Caco-2 (cell line): ENCODE results near the gene SLCO2A1. TPM values are rescaled to one million over a fixed set of nuclear protein-coding genes. Genes with fewer than 3 reads are reported as not detected.
"Not testable (repeated sequence)": the region's sequence is repeated elsewhere in the genome, so short reads cannot be mapped to it uniquely, and the experiment has no call there.

Experiments used
- BruUV-seq: library from RNA; stranded (reverse); fragments of 400-500 nt; replicated peaks from 2 replicates; lab custom pipeline; 2021; lab: Mats Ljungman, UMichigan
- CTCF ChIA-PET: fragments of 300-600 bp; sonication (Branson Sonifier 250); formaldehyde crosslinking; loops from one replicate; lab custom pipeline; 2022; ENCODE audit warnings: antibody characterized with exemption; lab: Charles Lee
- POLR2A ChIA-PET: fragments of 300-600 bp; sonication (Branson Sonifier 250); formaldehyde crosslinking; loops from one replicate; lab custom pipeline; 2022; ENCODE audit warnings: antibody characterized with exemption; lab: Charles Lee
- DNase-seq, 2 experiments: peaks; one replicate each; pipeline versions ENCODE4 v3.0.0 to v3.0.0-alpha.2; 2020 to 2022
- H3K27me3 ChIP-seq: replicated peaks from 2 replicates; pipeline ENCODE4 v1.6.0; 2011; ENCODE audit warnings: low read length; ENCODE audit not compliant: control insufficient read depth, insufficient read depth
- H3K36me3 ChIP-seq: 2 replicates; pipeline ENCODE4 v1.5.1; 2011; ENCODE audit warnings: low read length; ENCODE audit not compliant: control insufficient read depth, insufficient read depth
- H3K4me1 ChIP-seq: fragments of 250-450 bp; sonication (Bioruptor Pico); 2 replicates; pipeline ENCODE4 v1.5.1; 2020; ENCODE audit warnings: mild to moderate bottlenecking
- H3K4me3 ChIP-seq: 2 replicates; pipeline ENCODE4 v1.5.1; 2011; ENCODE audit warnings: low read depth, mild to moderate bottlenecking, control low read depth, low read length
- H3K9me3 ChIP-seq: fragments of 250-450 bp; sonication (Bioruptor Pico); 2 replicates; pipeline ENCODE4 v1.5.1; 2020; ENCODE audit warnings: mild to moderate bottlenecking, moderate library complexity
- H3K27ac Mint-ChIP-seq: one replicate; pipeline ENCODE4 v1.8.0; 2022; ENCODE audit warnings: mixed read lengths; ENCODE audit not compliant: unreplicated experiment
- H3K27me3 Mint-ChIP-seq: one replicate; pipeline ENCODE4 v1.8.0; 2022; ENCODE audit warnings: mixed read lengths; ENCODE audit not compliant: insufficient read depth, unreplicated experiment
- H3K36me3 Mint-ChIP-seq: one replicate; pipeline ENCODE4 v1.8.0; 2022; ENCODE audit warnings: mild to moderate bottlenecking, mixed read lengths; ENCODE audit not compliant: insufficient read depth, unreplicated experiment
- H3K4me1 Mint-ChIP-seq: one replicate; pipeline ENCODE4 v1.8.0; 2022; ENCODE audit warnings: low read depth, mixed read lengths; ENCODE audit not compliant: unreplicated experiment
- H3K4me3 Mint-ChIP-seq: one replicate; pipeline ENCODE4 v1.8.0; 2022; ENCODE audit warnings: mild to moderate bottlenecking, moderate library complexity, mixed read lengths; ENCODE audit not compliant: unreplicated experiment
- H3K9me3 Mint-ChIP-seq: one replicate; pipeline ENCODE4 v1.8.0; 2022; ENCODE audit warnings: mixed read lengths; ENCODE audit not compliant: unreplicated experiment
- CTCF ChIP-seq, 2 experiments: fragments of 200-600 bp in 1 of 2; IDR thresholded peaks; 1 replicate in 1 of 2; 2 replicates in 1 of 2; pipeline versions ENCODE4 v1.5.1 to v1.8.0; 2011 to 2022; ENCODE audit warnings: antibody characterized with exemption in 1 of 2, control low read depth in 1 of 2, inconsistent platforms in 1 of 2, low read depth in 1 of 2, low read length in 1 of 2, mild to moderate bottlenecking in 1 of 2, moderate library complexity in 1 of 2; ENCODE audit not compliant: insufficient read depth in 1 of 2, severe bottlenecking in 1 of 2, unreplicated experiment in 1 of 2
- intact Hi-C: fragments of 100-400 bp; cut with micrococcal nuclease; formaldehyde crosslinking; loops from one replicate; pipeline ENCODE4 v1.10.0; 2022; ENCODE audit not compliant: unreplicated experiment
- total RNA-seq: library from RNA; stranded (reverse); gene quantifications from 2 replicates; pipeline ENCODE4 v1.2.3, GENCODE V29; 2022

The SLCO2A1 gene
- total RNA-seq, 1 experiment from 2014 or later = 2.5 TPM

GRCh38 chr3:134073583-134073945, 43.8 kb upstream of the SLCO2A1 start:
- intact Hi-C loops = no loop called here
- no peak for DNase-seq
- Histone ChIP-seq H3K9me3 (no peaks in the 10 kb centered on the region), H3K4me3 (no peak overlapping the region), H3K36me3 (no peaks in the 10 kb centered on the region), H3K27me3 (no peaks in the 10 kb centered on the region), H3K4me1 (no peaks in the 10 kb centered on the region)
- no peaks in the 10 kb centered on the region for H3K4me1 Mint-ChIP-seq
- no TSS peak for BruUV-seq
- no peak overlapping the region for H3K27ac Mint-ChIP-seq
- no peak for TF ChIP-seq CTCF (IDR thresholded peaks at IDR 0.05; ENCODE audit: insufficient read depth in 1 of 2, low read depth in 1 of 2, low read length in 1 of 2, severe bottlenecking in 1 of 2, unreplicated experiment in 1 of 2)
- no peaks in the 10 kb centered on the region for H3K36me3 Mint-ChIP-seq
- H3K9me3 Mint-ChIP-seq = no peaks in the 10 kb centered on the region
- ChIA-PET POLR2A (no interaction called here), CTCF (no interaction called here)
- H3K4me3 Mint-ChIP-seq = no peak overlapping the region
- H3K27me3 Mint-ChIP-seq = no peaks in the 10 kb centered on the region

DNA sequence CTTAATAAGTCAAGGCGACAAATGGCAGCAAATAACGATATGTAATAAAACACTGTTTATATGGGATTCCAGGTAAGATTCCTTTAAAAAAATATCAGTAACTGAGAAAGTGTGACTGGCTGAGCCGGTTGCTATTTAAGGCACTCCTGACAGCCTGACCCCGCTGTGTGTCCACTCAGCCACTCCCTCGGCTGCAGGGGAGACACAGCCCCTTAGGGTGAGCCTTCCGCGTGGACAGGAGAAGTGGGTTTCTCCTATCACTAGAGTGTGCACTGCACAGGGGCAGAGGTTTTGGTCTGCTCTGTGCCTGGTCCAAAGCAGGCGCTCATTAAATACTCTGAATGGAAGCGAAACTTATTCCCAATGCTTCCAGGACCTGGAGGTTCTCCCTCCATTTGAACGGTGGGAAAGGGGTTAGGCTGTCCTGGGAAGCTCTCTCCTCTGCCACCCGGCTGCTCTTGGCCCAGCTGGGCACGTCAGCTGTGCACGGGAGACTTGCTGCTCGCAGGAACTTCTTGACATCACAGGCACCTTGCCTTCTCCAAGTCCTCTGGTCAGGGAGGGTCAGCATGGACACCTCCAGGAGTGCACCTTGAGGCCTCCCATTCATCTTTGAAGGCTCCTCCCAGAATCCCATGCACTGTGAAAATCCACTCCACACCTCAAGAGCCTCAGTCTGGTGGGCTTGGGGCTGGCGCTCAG, 43.3 kb upstream of the SLCO2A1 start:
- BruUV-seq = no TSS peak
- CTCF ChIA-PET = no interaction called here
- intact Hi-C loops = no loop called here
- Mint-ChIP-seq H3K4me1 (no peaks in the 10 kb centered on the region), H3K27me3 (no peaks in the 10 kb centered on the region), H3K4me3 (no peak overlapping the region), H3K9me3 (no peaks in the 10 kb centered on the region), H3K27ac (no peak overlapping the region), H3K36me3 (no peaks in the 10 kb centered on the region)
- Histone ChIP-seq H3K36me3 (no peaks in the 10 kb centered on the region), H3K9me3 (no peaks in the 10 kb centered on the region), H3K27me3 (no peaks in the 10 kb centered on the region), H3K4me3 (no peak overlapping the region), H3K4me1 (no peaks in the 10 kb centered on the region)
- DNase-seq = no peak
- POLR2A ChIA-PET = no interaction called here
- TF ChIP-seq CTCF (IDR thresholded peaks at IDR 0.05; ENCODE audit: insufficient read depth in 1 of 2, low read depth in 1 of 2, low read length in 1 of 2, severe bottlenecking in 1 of 2, unreplicated experiment in 1 of 2) = no peak

- POLR2A ChIA-PET, H3K4me1 Mint-ChIP-seq, CTCF ChIA-PET, H3K36me3 Mint-ChIP-seq, intact Hi-C loops, H3K4me3 ChIP-seq, H3K27ac Mint-ChIP-seq, H3K9me3 ChIP-seq, H3K27me3 Mint-ChIP-seq, H3K27me3 ChIP-seq, H3K36me3 ChIP-seq, BruUV-seq, DNase-seq, H3K9me3 Mint-ChIP-seq, H3K4me3 Mint-ChIP-seq: not testable (repeated sequence)
- peaks cover 15% of the 10 kb centered on the region for H3K4me1 ChIP-seq
These were observed 40.6 kb upstream of the SLCO2A1 start for GRCh38 chr3:134070281-134070680.
